K562 (cell line): ENCODE measurements around the gene TMEM116. TPM values are rescaled to one million over a fixed set of nuclear protein-coding genes. Genes with fewer than 3 reads are reported as not detected.

Experiments
- ATAC-seq: fragments of 200-7000 bp; cut with Tn5 transposase; 3 replicates; pipeline ENCODE4 v1.9.1; 2020; ENCODE audit warnings: moderate library complexity
- BruUV-seq: library from RNA; stranded (reverse); fragments of 400-500 nt; replicated peaks from 2 replicates; lab custom pipeline; 2021; lab: Mats Ljungman, UMichigan
- CTCF ChIA-PET: fragments of 300-600 bp; formaldehyde crosslinking; extraction: SDS; loops from one replicate; lab custom pipeline; 2021; ENCODE audit warnings: low intra/inter-chr PET ratio; lab: Yijun Ruan, JAX
- POLR2A ChIA-PET: fragments of 300-600, 350-650 bp; sonication (Branson Sonifier 250); formaldehyde crosslinking; extraction: SDS; loops from one replicate; lab custom pipeline; 2021; ENCODE audit warnings: antibody characterized with exemption, inconsistent platforms; lab: Yijun Ruan, JAX
- DNase-seq, 4 experiments: peaks; one replicate each; pipeline versions ENCODE4 v3.0.0 to v3.0.0-alpha.2; 2011 to 2018; ENCODE audit warnings: low spot score in 3 of 4, mixed read lengths in 3 of 4; ENCODE audit errors: extremely low read depth in 1 of 4
- FAIRE-seq: peaks from 2 replicates; lab custom pipeline; 2011; peaks lifted over from hg19 to GRCh38; lab: Jason Lieb, UNC
- H2AFZ ChIP-seq: 2 replicates; pipeline ENCODE4 v1.6.0; 2011; ENCODE audit warnings: low read depth, low read length, control low read depth, inconsistent platforms
- H3K27ac ChIP-seq: fragments of 200-600 bp; 3 replicates; pipeline ENCODE4 v1.8.0; 2011; ENCODE audit warnings: low read depth, mild to moderate bottlenecking, control low read depth, inconsistent platforms, low read length, moderate library complexity, mixed read lengths; ENCODE audit errors: extremely low read depth
- H3K27me3 ChIP-seq, 2 experiments: fragments of 300-600 bp in 1 of 2; 2 replicates in 1 of 2; 3 replicates in 1 of 2; pipeline versions ENCODE4 v1.6.0 to v1.8.0; 2011; ENCODE audit warnings: inconsistent platforms in 2 of 2, low read length in 2 of 2, mild to moderate bottlenecking in 1 of 2, mixed read lengths in 1 of 2, moderate library complexity in 1 of 2; ENCODE audit not compliant: control insufficient read depth in 2 of 2, insufficient read depth in 2 of 2
- H3K36me3 ChIP-seq: fragments of 300-600 bp; 3 replicates; pipeline ENCODE4 v1.8.0; 2011; ENCODE audit warnings: mild to moderate bottlenecking, low read length, inconsistent platforms; ENCODE audit not compliant: control insufficient read depth, insufficient read depth
- H3K4me1 ChIP-seq, 2 experiments: fragments of 200-600 bp in 1 of 2; replicated peaks in 1 of 2; 2 replicates in 1 of 2; 3 replicates in 1 of 2; pipeline versions ENCODE4 v1.5.1 to v1.8.0; 2011; ENCODE audit warnings: inconsistent platforms in 2 of 2, low read length in 2 of 2, mild to moderate bottlenecking in 1 of 2, mixed read lengths in 1 of 2, moderate library complexity in 1 of 2; ENCODE audit not compliant: control insufficient read depth in 2 of 2, insufficient read depth in 2 of 2
- H3K4me2 ChIP-seq: 2 replicates; pipeline ENCODE4 v1.6.1; 2011; ENCODE audit warnings: low read length, control low read depth, inconsistent platforms, mixed read lengths; ENCODE audit not compliant: insufficient read depth
- H3K4me3 ChIP-seq: fragments of 200-600 bp; sonication (generic), shearing (Covaris generic); 2 replicates; pipeline ENCODE4 v1.5.1; 2016; ENCODE audit warnings: control low read depth, inconsistent platforms
- H3K79me2 ChIP-seq: fragments of 200-600 bp; 3 replicates; pipeline ENCODE4 v1.8.0; 2011; ENCODE audit warnings: low read length, inconsistent platforms; ENCODE audit not compliant: control insufficient read depth, insufficient read depth
- H3K9ac ChIP-seq, 2 experiments: 2 replicates each; pipeline versions ENCODE4 v1.6.0 to v1.6.1; 2011; ENCODE audit warnings: low read depth in 2 of 2, low read length in 2 of 2, control low read depth in 1 of 2, inconsistent platforms in 1 of 2, mild to moderate bottlenecking in 1 of 2, mixed read lengths in 1 of 2; ENCODE audit not compliant: insufficient read depth in 1 of 2
- H3K9me1 ChIP-seq: one replicate; pipeline ENCODE4 v1.6.0; 2011; ENCODE audit warnings: inconsistent platforms, mild to moderate bottlenecking, low read length, moderate library complexity; ENCODE audit not compliant: control insufficient read depth, insufficient read depth
- H3K9me3 ChIP-seq: replicated peaks from 2 replicates; pipeline ENCODE4 v1.5.1; 2011; ENCODE audit warnings: low read depth, low read length, inconsistent platforms; ENCODE audit not compliant: control insufficient read depth, insufficient read depth
- H4K20me1 ChIP-seq: replicated peaks from 2 replicates; pipeline ENCODE4 v1.6.1; 2011; ENCODE audit warnings: low read length, inconsistent platforms, mixed read lengths; ENCODE audit not compliant: control insufficient read depth, insufficient read depth
- C11orf30 ChIP-seq: fragments of 450-650 bp; IDR thresholded peaks from 2 replicates; pipeline ENCODE4 v1.6.1; 2016; ENCODE audit warnings: low read depth, mild to moderate bottlenecking
- DACH1 ChIP-seq: fragments of 450-650 bp; IDR thresholded peaks from 2 replicates; pipeline ENCODE4 v1.6.1; 2018; ENCODE audit not compliant: partially characterized antibody
- POLR2A ChIP-seq: fragments of 450-650 bp; conservative IDR thresholded peaks from 2 replicates; pipeline ENCODE4 v1.6.1; 2016
- POLR2H ChIP-seq: IDR thresholded peaks from 2 replicates; pipeline ENCODE4 v1.6.1; 2016; ENCODE audit warnings: missing genetic modification characterization, low read depth, mild to moderate bottlenecking, control low read depth, missing compliant biosample characterization, moderate library complexity
- ZNF316 ChIP-seq: fragments of 450-650 bp; IDR thresholded peaks from 2 replicates; pipeline ENCODE4 v1.6.1; 2016
- WGBS: fragments of 100-300 bp; shearing (Covaris generic); methylation state at CpG from one replicate; pipeline ENCODE4 v1.1.6; 2016; ENCODE audit warnings: low coverage, mixed read lengths; ENCODE audit not compliant: insufficient coverage; ENCODE audit errors: missing lambda C conversion rate; 5-methylcytosine and 5-hydroxymethylcytosine counted together
- in situ Hi-C: fragments of 300-500 bp; cut with MboI; formaldehyde crosslinking; loops from 4 replicates; pipeline ENCODE4 v1.15.0; 2018; ENCODE audit warnings: inconsistent platforms, mixed read lengths
- intact Hi-C: fragments of 100-400 bp; cut with micrococcal nuclease; formaldehyde crosslinking; loops from 2 replicates; pipeline ENCODE4 v1.14.2; 2022
- polyA plus RNA-seq, 8 experiments: library from polyadenylated mRNA; depleted of rRNA in 4 of 8; stranded (reverse) in 5 of 8; unstranded in 3 of 8; fragments of >200 nt; fragmentation: Nextera tagmentation in 2 of 8; fragmentation: Illumina TruSeq in 1 of 8; extraction: Ambion mirVana in 2 of 8; extraction: Trizol in 1 of 8; gene quantifications; 2 replicates each; pipeline versions ENCODE4 v1.2.1 to v1.2.3, GENCODE V29; 2011 to 2014; ENCODE audit warnings: inconsistent platforms in 1 of 8, missing spikeins in 1 of 8
- total RNA-seq, 7 experiments: library from RNA; depleted of rRNA in 6 of 7; stranded (reverse); fragments of >200 nt in 6 of 7; fragmentation: Illumina TruSeq in 2 of 7; extraction: Trizol in 2 of 7; gene quantifications; 2 replicates each; pipeline versions ENCODE4 v1.2.1 to v1.2.3, GENCODE V29; 2011 to 2021; ENCODE audit warnings: low replicate concordance in 1 of 7

The TMEM116 gene
- total and polyA plus RNA-seq, 9 of the 15 experiments (the other 6 are each of a cell fraction or from before 2014, with no cell fraction given), result 5.2 to 78.6 (median 13.9) TPM

- 84% methylated on average over 4 of the region's 4 CpGs for WGBS
- no peaks in the 10 kb centered on the region for H3K9me3 ChIP-seq
- no peak for TF ChIP-seq DACH1
- 0 out of 2 replicates have a peak, but pooled peaks have one; percentile 34 for TF ChIP-seq POLR2A
- TF ChIP-seq, all 486 proteins: peak for 1
- Histone ChIP-seq H3K4me3 (no peak overlapping the region), H3K27me3 (no peaks in the 10 kb centered on the region), H4K20me1 (no peaks in the 10 kb centered on the region), H3K4me1 (no peaks in the 10 kb centered on the region), H3K9ac (no peak overlapping the region), H3K36me3 (peaks cover 94% of the 10 kb centered on the region), H3K27ac (no peak overlapping the region), H2AFZ (no peak overlapping the region), H3K4me2 (no peak overlapping the region), H3K9me1 (no peaks in the 10 kb centered on the region), H3K79me2 (no peaks in the 10 kb centered on the region)
- no peak for FAIRE-seq
- CTCF ChIA-PET, result no interaction called here
- no peak for ATAC-seq
- intact Hi-C loops, result no loop called here
- in situ Hi-C loops, result no loop called here
- DNase-seq, result no peak
- no TSS peak for BruUV-seq
- POLR2A ChIA-PET, result interaction anchor here (0.6 kb wide), 2 partner anchors 9 to 108 kb away, joined by 3 read pairs; no protein-coding TSS in a partner anchor
Measured at GRCh38 chr12:112035219-112035785, 22.3 kb upstream of the TMEM116 start.

GRCh38 chr12:112032292-112032691, 19.3 kb upstream of the TMEM116 start:
- H2AFZ ChIP-seq, result no peak overlapping the region
- no peak for ATAC-seq
- BruUV-seq, result no TSS peak
- TF ChIP-seq C11orf30 (peak; percentile 23; the same call in 1 of the 2 replicates), ZNF316 (peak; percentile 49), POLR2H (tag) (no peak)
- TF ChIP-seq, all 486 proteins: peak for 2
- Histone ChIP-seq H3K4me3 (no peak overlapping the region), H3K79me2 (no peaks in the 10 kb centered on the region), H3K4me2 (no peak overlapping the region), H4K20me1 (no peaks in the 10 kb centered on the region), H3K9ac (no peak overlapping the region), H3K27ac (no peak overlapping the region), H3K27me3 (no peaks in the 10 kb centered on the region), H3K9me1 (no peaks in the 10 kb centered on the region), H3K9me3 (no peaks in the 10 kb centered on the region), H3K36me3 (peaks cover 93% of the 10 kb centered on the region), H3K4me1 (no peaks in the 10 kb centered on the region)
- in situ Hi-C loops (no loop called here), intact Hi-C loops (loop anchor here (5.0 kb wide), 1 partner anchor 205 kb away; no protein-coding TSS in a partner anchor)
- DNase-seq, result no peak
- 85% methylated on average over 5 of the region's 5 CpGs for WGBS
- CTCF ChIA-PET, result no interaction called here
- FAIRE-seq, result no peak
- POLR2A ChIA-PET, result interaction anchor here (1.6 to 3.4 kb wide), 2 partner anchors 11 to 19 kb away, joined by 4 to 28 read pairs; partner anchors contain the start of genes ERP29 and TMEM116
